Naive thymus-derived CD8-positive, alpha-beta T cell (primary cell): Measurements from ENCODE around the gene CHSY3. TPM values are rescaled to one million over a fixed set of nuclear protein-coding genes. Genes with fewer than 3 reads are reported as not detected.

ENCODE experiments used
- ATAC-seq, 2 donors: fragments of 150-1000 bp; cut with Tn5 transposase in 1 of 2; sonication (Bioruptor Pico), chemical (Tn5 transposase) in 1 of 2; 1 replicate in 1 of 2; 2 replicates in 1 of 2; pipeline ENCODE4 v1.10.0; 2021; ENCODE audit warnings: mild to moderate bottlenecking in 2 of 2, moderate library complexity in 2 of 2
- POLR2A ChIA-PET: fragments of 350-600 bp; sonication (Branson Sonifier 250); formaldehyde crosslinking; loops from one replicate; lab custom pipeline; 2021; ENCODE audit warnings: antibody characterized with exemption; lab: Charles Lee
- DNase-seq, 10 donors: peaks; one replicate each; pipeline versions ENCODE4 v3.0.0 to v3.0.0-alpha.2; 2020 to 2022
- H3K27ac Mint-ChIP-seq, 10 donors: one replicate each; pipeline ENCODE4 v1.8.0; 2020 to 2022; ENCODE audit warnings: mild to moderate bottlenecking in 10 of 10, mixed read lengths in 10 of 10, moderate library complexity in 4 of 10, inconsistent platforms in 1 of 10
- H3K27me3 Mint-ChIP-seq, 5 donors: one replicate each; pipeline ENCODE4 v1.8.0; 2021 to 2022; ENCODE audit warnings: mixed read lengths in 5 of 5
- H3K36me3 Mint-ChIP-seq, 3 donors: one replicate each; pipeline ENCODE4 v1.8.0; 2020 to 2022; ENCODE audit warnings: mixed read lengths in 3 of 3, mild to moderate bottlenecking in 2 of 3, inconsistent platforms in 1 of 3
- H3K4me1 Mint-ChIP-seq, 4 donors: one replicate each; pipeline ENCODE4 v1.8.0; 2021 to 2022; ENCODE audit warnings: mixed read lengths in 4 of 4
- H3K4me3 Mint-ChIP-seq, 10 donors: one replicate each; pipeline ENCODE4 v1.8.0; 2020 to 2022; ENCODE audit warnings: mild to moderate bottlenecking in 10 of 10, mixed read lengths in 10 of 10, moderate library complexity in 6 of 10, inconsistent platforms in 1 of 10
- H3K9me3 Mint-ChIP-seq, 9 donors: one replicate each; pipeline ENCODE4 v1.8.0; 2020 to 2022; ENCODE audit warnings: mixed read lengths in 9 of 9, mild to moderate bottlenecking in 3 of 9, inconsistent platforms in 1 of 9, moderate library complexity in 1 of 9
- polyA plus RNA-seq, 3 donors: library from polyadenylated mRNA; unstranded; fragments of 300-500 nt; fragmentation: Illumina TruSeq; gene quantifications; one replicate each; pipeline ENCODE4 v1.2.3, GENCODE V29; 2021
- total RNA-seq, 8 experiments: library from RNA in 2 of 8; stranded (reverse) in 2 of 8; gene quantifications; one replicate each; pipeline ENCODE4 v1.2.3 and lab custom pipeline; 2021 to 2026

Gene CHSY3
- total and polyA plus RNA-seq, 5 experiments from 2014 or later, result 0.31 TPM; not detected in 4

DNA sequence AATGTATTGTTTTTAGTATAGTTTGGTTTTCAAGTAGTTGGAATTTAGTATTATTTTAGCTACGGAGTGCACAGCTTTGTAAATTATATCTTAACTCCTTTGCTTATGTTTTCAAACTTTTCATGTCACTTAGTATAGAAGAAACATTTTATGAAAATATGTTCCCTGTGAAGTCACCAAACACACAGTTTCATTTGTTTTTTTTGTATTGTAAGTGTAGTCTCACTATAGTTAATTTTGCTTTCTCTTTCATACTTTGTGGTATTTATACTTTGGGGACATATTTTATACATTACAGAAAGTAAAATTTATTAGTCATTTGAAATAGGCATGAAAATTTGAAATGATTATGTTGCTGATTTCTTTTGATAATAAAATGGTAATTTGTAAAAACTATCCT is 5.0 kb downstream of the CHSY3 start:
- H3K4me1 Mint-ChIP-seq, result peaks cover 5 to 15% (median 8%) of the 10 kb centered on the region in 4 donors
- DNase-seq (no peak), ATAC-seq (no peak)
- H3K36me3 Mint-ChIP-seq, result peaks cover 0 to 2% (median 0%) of the 10 kb centered on the region in 3 donors
- peaks cover 0 to 2% (median 0%) of the 10 kb centered on the region in 9 donors for H3K9me3 Mint-ChIP-seq
- peaks cover 18 to 41% (median 24%) of the 10 kb centered on the region in 5 donors for H3K27me3 Mint-ChIP-seq
- H3K27ac Mint-ChIP-seq, result no peak overlapping the region
- POLR2A ChIA-PET, result no interaction called here
- H3K4me3 Mint-ChIP-seq, result no peak overlapping the region

DNA sequence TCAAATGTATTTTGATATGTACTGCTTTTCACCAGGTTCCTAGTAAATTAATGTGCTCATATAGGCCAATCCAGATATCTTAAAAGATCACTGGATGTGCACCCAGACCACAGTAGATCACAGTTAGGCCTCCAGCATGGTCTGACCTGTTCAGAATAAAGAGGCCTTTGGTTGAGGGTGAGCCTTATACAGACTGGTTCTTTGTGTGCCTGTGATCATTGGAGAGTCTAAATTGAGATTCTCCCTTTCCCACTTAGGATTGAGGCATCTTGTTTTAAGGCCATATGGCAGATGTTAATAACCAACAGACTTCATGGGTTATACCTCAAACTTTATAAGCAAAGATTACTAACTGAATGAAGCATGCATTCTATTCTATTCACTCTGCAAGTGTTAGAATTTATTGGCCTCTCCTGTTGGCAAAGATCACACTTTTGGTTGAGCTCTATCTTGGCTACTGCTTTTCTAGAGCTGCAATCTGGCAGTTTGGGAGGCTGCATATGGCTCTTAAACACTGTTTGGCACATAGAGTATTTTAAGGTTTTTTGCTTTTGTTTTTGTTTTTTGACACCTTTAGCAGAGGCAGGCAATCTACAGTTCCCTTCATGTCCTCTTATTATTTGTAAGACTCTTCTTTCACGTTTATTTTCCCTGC is 8.5 kb downstream of the CHSY3 start:
- Mint-ChIP-seq H3K36me3 (no peaks in the 10 kb centered on the region), H3K9me3 (peaks cover 0 to 3% (median 0%) of the 10 kb centered on the region in 9 donors), H3K27ac (no peak overlapping the region), H3K27me3 (peaks cover 9 to 42% (median 14%) of the 10 kb centered on the region in 5 donors), H3K4me3 (no peak overlapping the region), H3K4me1 (no peaks in the 10 kb centered on the region)
- POLR2A ChIA-PET, result no interaction called here
- ATAC-seq (no peak), DNase-seq (no peak)

DNA sequence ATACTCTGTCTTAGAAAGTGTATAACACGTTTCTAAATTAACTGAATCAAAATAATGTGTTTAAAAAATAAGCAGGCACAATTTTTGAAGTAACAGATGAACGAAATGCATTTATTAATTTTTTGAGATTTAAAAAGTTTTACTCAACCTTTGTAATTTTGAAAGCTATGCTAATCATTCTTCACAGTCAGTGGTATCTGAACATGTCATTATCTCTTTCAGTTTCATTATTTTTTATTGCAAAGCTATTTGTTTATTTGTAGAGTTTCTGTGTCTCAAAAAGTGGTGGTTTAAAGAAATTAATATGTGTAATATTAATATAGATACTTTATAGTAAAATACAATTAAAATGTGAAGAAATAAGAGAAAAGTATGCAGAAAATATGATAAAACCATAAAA is 11.2 kb downstream of the CHSY3 start:
- H3K4me3 Mint-ChIP-seq, result no peak overlapping the region
- no peaks in the 10 kb centered on the region for H3K4me1 Mint-ChIP-seq
- DNase-seq (no peak), ATAC-seq (no peak)
- H3K27me3 Mint-ChIP-seq, result peaks cover 7 to 34% (median 11%) of the 10 kb centered on the region in 5 donors
- H3K36me3 Mint-ChIP-seq, result peaks cover 0 to 4% (median 0%) of the 10 kb centered on the region in 3 donors
- POLR2A ChIA-PET, result no interaction called here
- no peak overlapping the region for H3K27ac Mint-ChIP-seq
- H3K9me3 Mint-ChIP-seq, result peaks cover 0 to 9% (median 0%) of the 10 kb centered on the region in 9 donors

DNA sequence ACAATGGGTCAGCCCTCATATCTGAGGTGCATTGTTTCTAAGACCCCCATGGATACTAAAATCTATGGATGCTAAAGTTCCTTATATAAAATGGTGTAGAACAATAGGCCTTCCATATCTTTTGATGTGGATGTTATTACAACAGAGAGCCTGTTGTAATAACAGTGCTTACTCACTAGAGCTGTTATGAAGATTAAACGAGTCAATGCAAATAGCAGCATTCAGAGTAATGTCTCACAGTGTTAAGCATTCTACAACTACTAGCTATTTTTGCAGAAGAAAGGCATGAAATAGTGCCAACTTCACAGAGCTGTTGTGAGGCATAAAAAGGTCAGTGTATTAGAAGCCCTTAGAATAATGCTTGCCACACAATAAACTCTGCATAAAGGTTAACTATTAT is 13.0 kb downstream of the CHSY3 start:
- Mint-ChIP-seq H3K9me3 (peaks cover 0 to 9% (median 0%) of the 10 kb centered on the region in 9 donors), H3K4me3 (no peak overlapping the region), H3K4me1 (no peaks in the 10 kb centered on the region), H3K27ac (no peak overlapping the region), H3K36me3 (peaks cover 0 to 4% (median 0%) of the 10 kb centered on the region in 3 donors), H3K27me3 (peaks cover 6 to 30% (median 11%) of the 10 kb centered on the region in 5 donors)
- ATAC-seq (no peak), DNase-seq (no peak)
- POLR2A ChIA-PET, result no interaction called here

DNA sequence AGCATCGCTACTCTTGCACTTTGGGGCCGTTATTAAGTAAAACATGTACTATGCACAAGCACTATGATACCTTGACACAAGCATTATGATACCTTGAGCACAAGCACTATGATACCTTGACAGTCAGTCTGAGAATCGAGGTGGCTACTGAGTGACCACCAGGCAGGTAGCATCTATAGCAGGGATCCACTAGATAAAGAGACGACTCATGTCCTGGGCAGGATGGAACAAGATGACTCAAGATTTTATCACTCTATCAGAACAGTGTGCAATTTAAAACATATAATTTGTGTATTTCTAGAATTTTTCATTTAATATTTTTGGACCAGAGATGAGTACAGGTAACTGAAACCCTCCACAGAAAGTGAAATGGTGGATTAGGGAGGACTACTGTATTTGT is 16.9 kb downstream of the CHSY3 start:
- POLR2A ChIA-PET, result no interaction called here
- H3K27me3 Mint-ChIP-seq, result peaks cover 0 to 5% (median 3%) of the 10 kb centered on the region in 5 donors
- peaks cover 0 to 4% (median 0%) of the 10 kb centered on the region in 3 donors for H3K36me3 Mint-ChIP-seq
- no peak overlapping the region for H3K4me3 Mint-ChIP-seq
- no peak for DNase-seq
- no peak overlapping the region for H3K27ac Mint-ChIP-seq
- no peak for ATAC-seq
- H3K4me1 Mint-ChIP-seq, result no peaks in the 10 kb centered on the region
- H3K9me3 Mint-ChIP-seq, result peaks cover 0 to 9% (median 0%) of the 10 kb centered on the region in 9 donors

DNA sequence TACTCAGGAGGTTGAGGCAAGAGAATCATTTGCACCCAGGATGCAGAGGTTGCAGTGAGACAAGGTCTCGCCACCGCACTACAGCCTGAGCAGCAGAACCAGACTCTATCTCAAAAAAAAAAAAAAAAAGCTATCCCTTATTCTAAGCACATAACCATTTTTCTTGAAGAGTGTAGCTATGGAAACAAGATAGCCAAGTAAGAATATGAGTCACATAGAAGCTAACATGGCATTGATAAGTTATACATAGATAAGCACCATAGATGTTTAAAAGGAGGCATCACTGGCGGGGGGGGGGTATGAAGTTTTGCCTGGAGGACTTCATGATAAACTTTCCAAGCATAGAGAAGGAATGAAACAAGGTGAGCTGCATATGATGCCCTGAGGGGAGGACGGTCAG is 26.0 kb downstream of the CHSY3 start:
- H3K4me3 Mint-ChIP-seq, result no peak overlapping the region

DNA sequence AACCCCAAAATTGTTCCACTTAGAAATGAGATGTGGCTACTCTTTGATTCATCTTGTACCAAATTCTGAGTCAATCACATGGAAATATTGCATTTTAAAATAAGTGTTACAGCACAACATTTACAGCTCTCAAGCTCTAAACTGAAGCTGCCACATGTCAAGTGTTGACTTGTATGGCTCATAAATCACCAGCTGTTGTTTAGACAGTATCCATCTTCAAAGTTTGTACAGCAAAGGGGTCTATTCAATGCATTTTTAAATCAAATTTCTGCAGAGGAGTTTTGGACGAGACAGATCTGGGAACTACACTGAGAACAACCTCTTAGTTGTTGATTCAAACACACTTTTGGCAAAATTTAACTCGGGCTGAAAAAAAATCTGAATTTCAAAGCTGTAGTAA is 31.4 kb downstream of the CHSY3 start:
- H3K4me1 Mint-ChIP-seq, result no peaks in the 10 kb centered on the region
- H3K27ac Mint-ChIP-seq, result no peak overlapping the region
- ATAC-seq (no peak), DNase-seq (no peak)
- peaks cover 1 to 28% (median 14%) of the 10 kb centered on the region in 9 donors for H3K9me3 Mint-ChIP-seq
- POLR2A ChIA-PET, result no interaction called here
- peaks cover 0 to 13% (median 1%) of the 10 kb centered on the region in 5 donors for H3K27me3 Mint-ChIP-seq
- H3K4me3 Mint-ChIP-seq, result no peak overlapping the region
- peaks cover 0 to 5% (median 3%) of the 10 kb centered on the region in 3 donors for H3K36me3 Mint-ChIP-seq

More for the DNA sequence above, 26.0 kb downstream of the CHSY3 start:
- Mint-ChIP-seq H3K9me3 (peaks cover 0 to 2% (median 0%) of the 10 kb centered on the region in 9 donors), H3K27ac (no peak overlapping the region), H3K4me1 (no peaks in the 10 kb centered on the region), H3K36me3 (no peaks in the 10 kb centered on the region), H3K27me3 (peaks cover 0 to 4% (median 1%) of the 10 kb centered on the region in 5 donors)
- POLR2A ChIA-PET, result no interaction called here
- no peak for DNase-seq
- no peak for ATAC-seq

DNA sequence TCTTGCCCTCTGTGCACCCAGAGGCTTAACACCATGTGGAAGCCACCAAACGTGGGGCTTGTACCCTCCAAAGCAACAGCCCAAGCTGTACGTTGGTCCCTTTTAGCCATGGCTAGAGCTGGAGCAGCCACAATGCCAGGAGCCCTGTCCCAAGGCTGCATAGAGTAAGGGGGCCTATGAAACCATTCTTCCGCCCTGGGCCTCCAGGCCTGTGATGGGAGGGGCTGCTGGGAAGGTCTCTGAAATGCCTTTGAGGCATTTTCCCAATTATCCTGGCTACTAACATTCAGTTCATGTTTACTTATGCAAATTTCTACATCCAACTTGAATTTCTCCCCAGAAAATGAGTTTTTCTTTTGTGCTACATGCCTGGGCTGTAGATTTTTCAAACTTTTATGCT is 33.8 kb downstream of the CHSY3 start:
- POLR2A ChIA-PET, result no interaction called here
- Mint-ChIP-seq H3K27ac (no peak overlapping the region), H3K4me3 (no peak overlapping the region), H3K36me3 (peaks cover 0 to 5% (median 3%) of the 10 kb centered on the region in 3 donors), H3K9me3 (peaks cover 1 to 28% (median 14%) of the 10 kb centered on the region in 9 donors), H3K4me1 (no peaks in the 10 kb centered on the region), H3K27me3 (peaks cover 0 to 17% (median 1%) of the 10 kb centered on the region in 5 donors)
- ATAC-seq (no peak), DNase-seq (no peak)

DNA sequence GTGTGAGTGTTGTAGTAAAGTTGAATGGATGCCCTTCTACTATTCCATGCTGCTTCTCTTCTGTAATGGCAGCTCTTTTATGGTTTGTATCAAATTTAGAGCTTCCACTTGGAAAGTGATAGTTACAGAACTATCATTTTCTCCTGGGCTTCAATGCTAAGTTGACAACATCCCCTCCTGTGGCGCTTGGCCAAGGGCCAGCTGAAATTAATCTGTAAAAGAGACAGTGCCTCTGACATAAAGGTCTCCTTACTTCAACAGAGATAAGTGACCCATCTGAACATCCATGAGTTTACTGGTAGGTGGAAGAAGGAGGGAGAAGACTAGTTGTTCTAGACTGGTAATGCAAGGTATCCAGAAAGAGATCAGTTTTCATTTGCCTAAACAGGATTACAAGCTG is 39.7 kb downstream of the CHSY3 start:
- peaks cover 0 to 2% (median under 1%) of the 10 kb centered on the region in 9 donors for H3K9me3 Mint-ChIP-seq
- no peak for DNase-seq
- no peak overlapping the region for H3K27ac Mint-ChIP-seq
- ATAC-seq, result no peak
- H3K4me1 Mint-ChIP-seq, result no peaks in the 10 kb centered on the region
- no peak overlapping the region for H3K4me3 Mint-ChIP-seq
- no peaks in the 10 kb centered on the region for H3K36me3 Mint-ChIP-seq
- POLR2A ChIA-PET, result no interaction called here
- peaks cover 0 to 4% (median 2%) of the 10 kb centered on the region in 5 donors for H3K27me3 Mint-ChIP-seq

DNA sequence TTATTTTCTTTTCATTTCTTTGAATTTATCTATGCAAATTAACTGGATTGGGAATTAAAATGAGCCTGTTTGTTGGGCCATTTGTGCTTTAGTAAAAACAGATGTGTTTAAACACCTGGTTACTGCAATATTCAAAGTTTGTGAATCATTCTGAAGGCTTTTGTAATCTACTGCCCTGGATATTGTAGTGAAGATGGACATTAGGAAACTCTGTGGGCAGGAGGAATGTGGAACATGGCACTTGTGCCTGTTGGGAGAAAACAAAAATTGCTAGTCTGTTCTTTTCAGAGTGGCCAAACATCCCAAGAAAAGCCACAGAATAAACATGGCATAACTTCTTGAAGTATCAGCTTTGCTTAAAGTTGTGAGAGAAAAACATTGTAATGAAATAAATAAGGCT is 40.8 kb downstream of the CHSY3 start:
- Mint-ChIP-seq H3K36me3 (no peaks in the 10 kb centered on the region), H3K27ac (no peak overlapping the region), H3K4me1 (no peaks in the 10 kb centered on the region), H3K4me3 (no peak overlapping the region), H3K27me3 (peaks cover 0 to 4% (median 2%) of the 10 kb centered on the region in 5 donors), H3K9me3 (no peaks in the 10 kb centered on the region)
- ATAC-seq (no peak), DNase-seq (no peak)
- POLR2A ChIA-PET, result no interaction called here

DNA sequence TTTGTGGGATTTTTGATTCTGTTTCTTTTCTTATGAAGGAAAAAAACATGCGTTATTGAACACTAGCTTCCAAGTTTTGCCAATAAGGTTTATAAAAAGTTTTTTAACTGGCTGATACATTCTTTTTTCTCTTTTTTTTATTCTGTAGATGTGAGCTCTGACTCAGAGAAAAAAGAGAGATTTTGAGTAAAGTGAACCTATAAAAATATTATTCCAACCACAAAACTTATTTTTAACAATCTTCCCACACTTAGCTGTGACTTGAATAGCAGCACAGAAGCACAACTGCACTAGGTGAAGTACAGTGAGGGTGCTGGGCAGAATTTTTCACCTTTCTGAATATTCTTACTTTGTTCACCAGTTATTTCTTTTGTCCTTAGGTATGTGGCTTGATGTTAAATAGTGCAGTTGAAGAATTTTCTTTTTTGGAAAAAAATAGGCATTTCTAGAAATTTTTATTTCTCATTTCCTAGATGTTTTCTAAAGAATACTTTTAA is 41.6 kb downstream of the CHSY3 start:
- Mint-ChIP-seq H3K4me3 (no peak overlapping the region), H3K27ac (no peak overlapping the region), H3K4me1 (no peaks in the 10 kb centered on the region), H3K27me3 (peaks cover 0 to 4% (median 2%) of the 10 kb centered on the region in 5 donors), H3K9me3 (no peaks in the 10 kb centered on the region), H3K36me3 (no peaks in the 10 kb centered on the region)
- DNase-seq, result no peak
- no peak for ATAC-seq
- POLR2A ChIA-PET, result no interaction called here

DNA sequence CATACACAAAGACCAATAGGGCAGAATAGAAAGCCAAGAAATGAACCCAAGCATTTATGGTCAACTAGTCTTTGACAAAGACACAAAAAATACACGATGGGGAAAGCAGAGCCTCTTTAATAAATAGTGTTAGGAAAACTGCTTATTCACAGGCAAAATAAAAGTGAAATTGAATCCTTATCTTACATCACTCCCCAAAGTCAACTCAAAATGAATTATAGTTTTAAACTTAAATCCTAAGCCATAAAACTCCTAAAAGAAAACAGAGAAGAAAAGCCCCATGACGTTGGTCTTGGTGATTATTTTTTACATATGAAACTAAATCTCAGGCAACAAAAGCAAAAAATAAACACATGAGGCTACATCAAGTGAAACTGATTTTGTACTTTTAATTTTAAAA is 46.8 kb downstream of the CHSY3 start:
- Mint-ChIP-seq H3K4me3 (no peak overlapping the region), H3K4me1 (no peaks in the 10 kb centered on the region), H3K27me3 (peaks cover 0 to 3% (median 0%) of the 10 kb centered on the region in 5 donors), H3K9me3 (peaks cover 0 to 20% (median 4%) of the 10 kb centered on the region in 9 donors), H3K27ac (no peak overlapping the region), H3K36me3 (no peaks in the 10 kb centered on the region)
- POLR2A ChIA-PET, result no interaction called here
- ATAC-seq (no peak), DNase-seq (no peak)

DNA sequence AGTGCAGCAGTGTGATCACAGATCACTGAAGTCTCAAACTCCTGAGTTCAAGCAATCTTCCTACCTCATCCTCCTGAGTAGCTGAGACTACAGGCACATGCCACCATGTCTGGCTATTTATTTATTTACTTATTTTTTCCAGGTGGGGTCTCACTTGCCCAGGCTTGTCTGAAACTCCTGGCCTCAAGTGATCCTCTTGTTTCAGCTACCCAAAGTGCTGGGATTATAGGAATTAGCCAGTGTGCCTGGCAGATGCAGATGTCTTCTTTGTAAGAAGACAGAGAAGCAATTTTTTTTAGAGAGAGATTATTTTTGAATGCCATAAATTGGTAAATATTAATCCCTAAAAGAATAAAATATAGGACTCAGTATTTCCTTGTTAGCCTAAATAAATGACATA is 54.3 kb downstream of the CHSY3 start:
- DNase-seq (no peak), ATAC-seq (no peak)
- H3K36me3 Mint-ChIP-seq, result no peaks in the 10 kb centered on the region
- no peaks in the 10 kb centered on the region for H3K4me1 Mint-ChIP-seq
- no peak overlapping the region for H3K27ac Mint-ChIP-seq
- H3K9me3 Mint-ChIP-seq, result peaks cover 0 to 19% (median 6%) of the 10 kb centered on the region in 9 donors
- peaks cover 0 to 14% (median 0%) of the 10 kb centered on the region in 5 donors for H3K27me3 Mint-ChIP-seq
- POLR2A ChIA-PET, result no interaction called here
- no peak overlapping the region for H3K4me3 Mint-ChIP-seq
